MM.1S (cell line): ENCODE data around the gene RAP1GDS1.

Source experiments
- DNase-seq: peaks from one replicate; pipeline ENCODE4 v3.0.0-alpha.2; 2015
- H2AFZ ChIP-seq: fragments of 300-600 bp; sonication (generic); 2 replicates; pipeline ENCODE4 v1.6.0; 2016; ENCODE audit warnings: antibody characterized with exemption, low read length
- H3F3A ChIP-seq: fragments of 300-600 bp; sonication (generic); 2 replicates; pipeline ENCODE4 v1.6.1; 2016; ENCODE audit warnings: mild to moderate bottlenecking, antibody characterized with exemption, low read length, moderate library complexity, mixed read lengths; ENCODE audit not compliant: insufficient read depth
- H3K27ac ChIP-seq: fragments of 300-600 bp; sonication (generic); 2 replicates; pipeline ENCODE4 v1.5.1; 2016; ENCODE audit warnings: mild to moderate bottlenecking, low read length
- H3K27me3 ChIP-seq: fragments of 300-600 bp; sonication (generic); replicated peaks from 2 replicates; pipeline ENCODE4 v1.6.0; 2016; ENCODE audit warnings: low read length; ENCODE audit not compliant: insufficient read depth
- H3K36me3 ChIP-seq: fragments of 300-600 bp; sonication (generic); replicated peaks from 2 replicates; pipeline ENCODE4 v1.6.1; 2016; ENCODE audit warnings: mild to moderate bottlenecking, low read length, mixed read lengths; ENCODE audit not compliant: insufficient read depth
- H3K4me1 ChIP-seq: fragments of 300-600 bp; sonication (generic); 2 replicates; pipeline ENCODE4 v1.6.1; 2016; ENCODE audit warnings: low read length, mixed read lengths
- H3K4me2 ChIP-seq: fragments of 300-600 bp; sonication (generic); 2 replicates; pipeline ENCODE4 v1.6.0; 2016; ENCODE audit warnings: low read depth, low read length
- H3K4me3 ChIP-seq: fragments of 300-600 bp; sonication (generic); 2 replicates; pipeline ENCODE4 v1.5.1; 2016; ENCODE audit warnings: low read length, mixed read lengths
- H3K79me2 ChIP-seq: fragments of 300-600 bp; sonication (generic); 2 replicates; pipeline ENCODE4 v1.6.1; 2016; ENCODE audit warnings: mixed run types, low read length, mixed read lengths
- H3K9ac ChIP-seq: fragments of 300-600 bp; sonication (generic); 2 replicates; pipeline ENCODE4 v1.6.1; 2016; ENCODE audit warnings: low read length, mixed read lengths
- H3K9me2 ChIP-seq: fragments of 300-600 bp; sonication (generic); replicated peaks from 2 replicates; pipeline ENCODE4 v1.6.1; 2016; ENCODE audit warnings: mild to moderate bottlenecking, low read length, mixed read lengths; ENCODE audit not compliant: insufficient read depth
- H3K9me3 ChIP-seq: fragments of 300-600 bp; sonication (generic); replicated peaks from 2 replicates; pipeline ENCODE4 v1.6.1; 2016; ENCODE audit warnings: mild to moderate bottlenecking, low read length, mixed read lengths; ENCODE audit not compliant: insufficient read depth
- H4K20me1 ChIP-seq: fragments of 300-600 bp; sonication (generic); 2 replicates; pipeline ENCODE4 v1.6.1; 2016; ENCODE audit warnings: mild to moderate bottlenecking, low read length, moderate library complexity, mixed read lengths; ENCODE audit not compliant: insufficient read depth
- CTCF ChIP-seq: fragments of 300-600 bp; sonication (generic); IDR thresholded peaks from 2 replicates; pipeline ENCODE4 v1.5.1; 2016; ENCODE audit warnings: antibody characterized with exemption, low read length, mixed read lengths
- EZH2 ChIP-seq: fragments of 300-600 bp; sonication (generic); optimal IDR thresholded peaks from 2 replicates; pipeline ENCODE3; 2017; ENCODE audit warnings: low read depth, mild to moderate bottlenecking, antibody characterized with exemption, low read length, mixed read lengths
- EZH2phosphoT487 ChIP-seq: fragments of 300-600 bp; sonication (generic); IDR thresholded peaks from 2 replicates; pipeline ENCODE4 v1.6.1; 2018; ENCODE audit warnings: antibody characterized with exemption, low read length

RAP1GDS1 gene

GRCh38 chr4:98275145-98275544, 14.0 kb downstream of the RAP1GDS1 start:
- H4K20me1 ChIP-seq, result no peaks in the 10 kb centered on the region
- no peak overlapping the region for H3K4me2 ChIP-seq
- no peaks in the 10 kb centered on the region for H3F3A ChIP-seq
- no peak overlapping the region for H3K4me3 ChIP-seq
- H3K27me3 ChIP-seq, result no peaks in the 10 kb centered on the region
- H3K9ac ChIP-seq, result no peak overlapping the region
- H3K36me3 ChIP-seq, result no peaks in the 10 kb centered on the region
- H3K79me2 ChIP-seq, result peaks cover 79% of the 10 kb centered on the region
- H3K9me2 ChIP-seq, result no peaks in the 10 kb centered on the region
- H3K27ac ChIP-seq, result no peak overlapping the region
- H2AFZ ChIP-seq, result no peak overlapping the region
- no peak for TF ChIP-seq EZH2
- TF ChIP-seq CTCF, result no peak
- no peak for TF ChIP-seq EZH2phosphoT487
- no peak for DNase-seq
- H3K4me1 ChIP-seq, result no peaks in the 10 kb centered on the region
- H3K9me3 ChIP-seq, result no peaks in the 10 kb centered on the region

DNA sequence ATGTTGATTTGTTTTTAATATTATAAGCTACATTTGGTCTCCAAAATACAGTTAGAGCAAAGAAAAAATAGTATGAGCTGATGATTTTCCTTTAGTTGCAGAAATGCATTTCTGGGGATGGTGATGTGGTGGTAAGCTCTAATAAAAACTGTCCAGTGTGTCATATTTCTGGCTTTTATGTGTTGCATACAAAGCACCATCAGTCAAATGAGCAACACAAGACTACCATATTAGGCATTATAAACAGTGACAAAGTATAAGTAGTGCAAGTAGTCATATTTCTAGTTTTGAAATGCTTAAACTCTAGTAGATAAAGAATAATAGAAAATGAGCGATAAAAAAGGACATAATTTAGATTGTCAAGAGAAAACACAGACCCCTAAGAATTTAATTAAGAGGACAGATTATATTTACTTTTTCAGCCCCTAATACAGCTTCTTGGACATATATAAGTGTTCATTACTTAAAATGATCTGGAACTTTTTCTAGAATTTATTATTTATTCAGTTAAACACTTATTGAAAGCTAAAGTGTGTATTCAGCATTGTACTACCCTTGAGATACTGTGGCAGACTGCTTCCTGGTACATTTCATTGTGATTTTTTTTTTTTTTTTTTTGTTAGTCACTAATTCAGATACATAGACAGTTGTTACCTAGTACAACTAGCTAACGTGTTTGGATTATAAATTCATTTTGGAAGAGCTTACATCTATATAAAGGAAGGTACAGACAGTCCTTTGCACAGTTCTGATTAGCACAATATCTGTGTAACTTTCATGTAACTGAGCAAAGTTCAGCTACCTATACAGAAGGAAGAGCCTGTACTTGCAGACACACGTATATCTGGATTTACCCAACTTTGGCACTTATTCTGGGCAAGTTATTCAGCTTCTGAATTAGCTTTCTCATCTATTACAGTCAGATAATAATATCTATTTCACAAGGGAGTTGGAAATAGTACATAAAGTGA, 22.3 kb downstream of the RAP1GDS1 start:
- no peak overlapping the region for H3K9ac ChIP-seq
- no peak overlapping the region for H2AFZ ChIP-seq
- H3K4me2 ChIP-seq, result no peak overlapping the region
- H4K20me1 ChIP-seq, result no peaks in the 10 kb centered on the region
- H3K9me3 ChIP-seq, result no peaks in the 10 kb centered on the region
- no peak for DNase-seq
- H3K36me3 ChIP-seq, result no peaks in the 10 kb centered on the region
- H3K27ac ChIP-seq, result no peak overlapping the region
- H3K79me2 ChIP-seq, result peaks cover 58% of the 10 kb centered on the region
- H3K4me3 ChIP-seq, result no peak overlapping the region
- no peaks in the 10 kb centered on the region for H3F3A ChIP-seq
- TF ChIP-seq EZH2phosphoT487 (no peak), CTCF (no peak), EZH2 (no peak)
- H3K9me2 ChIP-seq, result no peaks in the 10 kb centered on the region
- no peaks in the 10 kb centered on the region for H3K27me3 ChIP-seq
- no peaks in the 10 kb centered on the region for H3K4me1 ChIP-seq

GRCh38 chr4:98284640-98285046, 23.5 kb downstream of the RAP1GDS1 start:
- Histone ChIP-seq H3K36me3 (no peaks in the 10 kb centered on the region), H3F3A (peaks cover 10% of the 10 kb centered on the region), H2AFZ (no peak overlapping the region), H3K4me2 (no peak overlapping the region), H3K9ac (no peak overlapping the region), H3K9me2 (no peaks in the 10 kb centered on the region), H3K27me3 (no peaks in the 10 kb centered on the region), H3K27ac (no peak overlapping the region), H3K79me2 (peaks cover 56% of the 10 kb centered on the region), H3K4me1 (peaks cover 1% of the 10 kb centered on the region; the same call in 1 of the 2 replicates), H3K9me3 (no peaks in the 10 kb centered on the region), H4K20me1 (no peaks in the 10 kb centered on the region), H3K4me3 (no peak overlapping the region)
- DNase-seq, result no peak
- TF ChIP-seq CTCF (no peak), EZH2phosphoT487 (no peak), EZH2 (no peak)
